NCI-H1048 (cell line): ENCODE measurements around the gene PSD2.

Source experiments
- DNase-seq: peaks from one replicate; lab custom pipeline; 2025; lab: John Stamatoyannopoulos, UW

The PSD2 gene

DNA sequence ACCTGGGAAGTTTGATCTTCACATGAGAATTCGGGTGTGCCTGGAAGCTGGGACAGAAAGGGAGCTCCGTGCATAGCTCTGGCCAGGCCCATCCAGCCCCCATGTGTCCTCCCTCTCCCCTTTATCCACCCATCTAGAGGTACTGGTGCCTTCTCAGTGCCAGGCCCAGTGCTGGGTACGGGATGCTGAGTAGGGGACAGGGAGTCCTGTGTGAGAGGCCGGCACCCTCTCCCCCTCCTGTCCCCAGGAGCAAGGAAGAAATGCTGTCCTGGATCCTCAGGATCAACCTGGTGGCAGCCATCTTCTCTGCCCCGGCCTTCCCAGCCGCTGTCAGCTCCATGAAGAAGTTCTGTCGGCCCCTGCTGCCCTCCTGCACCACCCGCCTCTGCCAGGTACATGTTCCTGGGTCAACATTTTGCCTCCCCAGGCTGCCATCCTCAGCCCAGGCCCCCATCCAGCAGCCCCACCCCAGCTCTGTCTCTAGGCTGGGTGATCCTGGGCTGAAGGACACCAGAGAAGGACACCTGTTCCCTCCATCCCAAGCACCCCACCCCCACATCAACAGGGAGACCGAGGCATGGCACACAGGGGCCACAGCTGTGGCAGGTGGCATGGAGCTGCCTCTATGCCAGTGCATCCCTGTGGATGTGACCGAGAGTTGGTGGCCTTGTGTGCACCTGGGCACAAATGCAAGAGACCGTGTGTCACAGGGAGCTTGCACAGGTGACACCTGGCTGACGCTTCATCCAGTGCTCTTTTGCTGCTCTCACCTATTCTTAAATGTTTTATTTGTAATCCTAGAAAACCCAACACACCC, 43.0 kb downstream of the PSD2 start:
- no peak for DNase-seq

DNA sequence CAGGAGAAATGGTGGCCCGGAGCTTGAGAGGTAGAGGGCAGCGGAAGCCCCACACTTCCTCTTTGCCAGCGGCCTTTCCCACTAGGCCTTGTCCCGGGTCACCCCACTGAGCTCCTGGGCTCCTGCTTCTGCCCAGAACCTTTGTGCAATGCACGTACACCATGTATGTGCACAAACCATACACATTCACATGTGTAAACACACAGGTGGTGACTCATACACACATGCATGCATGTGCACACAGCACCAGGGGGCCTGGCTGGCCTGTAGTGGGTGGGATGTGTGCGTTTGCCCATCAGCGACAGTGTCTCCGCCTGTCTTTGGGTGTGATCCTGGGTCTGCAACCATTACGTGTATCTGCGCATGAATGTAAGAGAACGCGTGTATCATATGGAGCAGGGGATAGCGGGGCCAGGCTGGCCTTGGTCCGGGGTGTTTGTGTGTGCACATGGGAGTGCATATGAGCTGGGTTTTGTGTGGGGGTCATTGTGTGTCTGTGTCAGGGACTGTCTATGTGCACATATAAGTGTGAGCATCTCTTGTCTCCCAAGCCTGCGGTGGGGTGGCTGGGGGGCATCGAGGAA, 43.7 kb downstream of the PSD2 start:
- DNase-seq, result no peak

DNA sequence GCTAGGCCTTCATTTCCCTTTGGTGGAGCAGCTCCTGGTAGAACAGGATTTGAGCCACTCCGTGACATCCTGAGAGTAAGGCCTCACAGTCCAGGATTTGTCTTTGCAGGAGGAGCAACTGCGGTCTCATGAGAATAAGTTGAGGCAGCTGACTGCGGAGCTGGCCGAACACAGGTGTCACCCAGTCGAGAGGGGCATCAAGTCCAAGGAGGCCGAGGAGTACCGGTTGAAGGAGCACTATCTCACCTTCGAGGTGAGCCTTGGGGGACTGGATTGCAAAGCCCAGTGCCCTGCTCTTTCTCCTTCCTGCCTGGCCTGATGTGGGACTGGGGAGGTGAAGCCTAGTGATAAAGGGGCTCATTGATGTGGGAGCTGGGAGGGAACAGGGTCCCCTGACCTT, 44.3 kb downstream of the PSD2 start:
- DNase-seq, result no peak

DNA sequence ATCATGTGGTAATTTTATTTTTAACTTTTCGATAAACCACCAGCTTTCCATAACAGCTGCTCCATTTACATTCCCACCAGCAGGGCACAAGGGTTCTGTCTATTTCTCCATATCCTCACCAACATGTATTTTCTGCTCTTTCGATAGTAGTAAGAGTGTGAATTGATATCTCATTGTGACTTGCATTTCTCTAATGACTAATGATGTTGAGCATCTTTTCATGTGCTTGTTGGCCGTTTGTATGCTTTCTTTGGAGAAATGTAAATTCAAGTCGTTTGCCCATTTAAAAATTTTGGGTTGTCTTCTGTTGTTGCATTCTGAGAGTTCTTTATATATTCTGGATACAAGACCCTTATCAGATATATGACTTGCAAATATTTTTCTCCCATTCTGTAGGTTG, 45.9 kb downstream of the PSD2 start:
- DNase-seq, result no peak

DNA sequence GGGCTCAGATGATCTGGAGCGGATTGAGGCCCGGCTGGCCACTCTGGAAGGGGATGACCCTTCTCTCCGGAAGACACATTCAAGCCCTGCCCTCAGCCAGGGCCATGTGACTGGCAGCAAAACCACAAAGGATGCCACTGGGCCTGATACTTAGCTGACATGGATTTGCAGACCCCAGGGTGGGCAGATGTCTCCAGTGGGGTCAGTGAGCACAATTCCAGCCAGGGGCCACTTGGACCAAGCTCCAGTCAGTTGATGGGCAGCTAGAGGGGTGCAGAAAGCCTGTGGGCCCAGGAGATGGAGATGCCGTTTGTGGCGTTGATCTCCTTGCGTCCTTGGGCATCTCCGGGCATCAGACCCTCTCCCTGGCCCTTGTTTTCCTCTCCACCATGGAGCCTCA, 46.7 kb downstream of the PSD2 start:
- no peak for DNase-seq

DNA sequence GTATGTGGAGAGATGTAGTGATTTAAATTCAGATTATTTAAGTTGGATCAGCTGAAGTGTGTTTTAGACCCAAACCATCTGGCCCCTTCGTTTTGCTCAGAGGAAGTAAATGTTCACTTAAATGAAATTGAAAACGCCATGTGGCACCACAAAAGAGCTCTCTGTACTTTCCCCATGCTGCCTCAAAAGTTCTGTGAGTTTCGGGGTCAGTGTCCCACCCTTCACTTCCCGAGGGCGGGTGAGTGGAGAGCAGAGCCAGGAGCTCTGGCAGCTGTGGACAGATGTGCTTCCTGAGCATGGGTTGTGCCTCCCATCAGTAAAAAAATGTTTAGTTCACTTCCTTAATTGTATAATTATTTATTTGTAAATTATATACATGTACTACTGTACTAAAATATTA, 48.4 kb downstream of the PSD2 start:
- DNase-seq, result no peak

DNA sequence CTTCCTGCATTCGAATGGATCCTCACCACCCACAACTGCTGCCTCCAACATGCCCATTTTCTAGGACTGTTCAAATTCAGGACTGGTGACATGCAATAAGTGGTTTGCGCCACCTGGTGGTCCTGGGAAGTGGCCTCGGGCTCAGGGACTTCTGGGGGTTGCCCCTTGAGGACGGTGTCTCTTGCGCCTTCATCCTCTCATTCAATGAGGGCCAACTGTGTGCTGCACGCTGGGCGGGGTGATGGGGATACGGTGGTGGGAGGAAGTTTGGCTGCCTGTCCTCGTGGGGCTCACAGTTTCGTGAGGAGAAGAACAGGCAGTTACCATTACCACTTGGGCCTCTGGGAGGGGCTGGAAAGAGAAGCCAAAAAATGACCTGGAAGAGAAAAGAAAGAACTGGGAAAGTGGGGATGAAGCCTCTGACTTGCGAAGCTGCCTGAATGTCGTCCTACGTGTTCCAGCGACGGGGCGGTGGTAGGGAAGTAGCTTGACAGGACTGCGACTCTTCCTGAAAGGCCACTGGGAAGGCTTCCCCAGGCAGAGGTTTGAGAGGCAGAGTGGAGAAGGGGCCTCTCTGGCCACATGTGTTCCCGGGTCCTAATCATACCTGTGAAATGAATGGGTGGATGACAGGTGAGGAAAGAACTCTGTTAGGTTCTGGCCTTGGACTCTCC, 49.0 kb downstream of the PSD2 start:
- no peak for DNase-seq

DNA sequence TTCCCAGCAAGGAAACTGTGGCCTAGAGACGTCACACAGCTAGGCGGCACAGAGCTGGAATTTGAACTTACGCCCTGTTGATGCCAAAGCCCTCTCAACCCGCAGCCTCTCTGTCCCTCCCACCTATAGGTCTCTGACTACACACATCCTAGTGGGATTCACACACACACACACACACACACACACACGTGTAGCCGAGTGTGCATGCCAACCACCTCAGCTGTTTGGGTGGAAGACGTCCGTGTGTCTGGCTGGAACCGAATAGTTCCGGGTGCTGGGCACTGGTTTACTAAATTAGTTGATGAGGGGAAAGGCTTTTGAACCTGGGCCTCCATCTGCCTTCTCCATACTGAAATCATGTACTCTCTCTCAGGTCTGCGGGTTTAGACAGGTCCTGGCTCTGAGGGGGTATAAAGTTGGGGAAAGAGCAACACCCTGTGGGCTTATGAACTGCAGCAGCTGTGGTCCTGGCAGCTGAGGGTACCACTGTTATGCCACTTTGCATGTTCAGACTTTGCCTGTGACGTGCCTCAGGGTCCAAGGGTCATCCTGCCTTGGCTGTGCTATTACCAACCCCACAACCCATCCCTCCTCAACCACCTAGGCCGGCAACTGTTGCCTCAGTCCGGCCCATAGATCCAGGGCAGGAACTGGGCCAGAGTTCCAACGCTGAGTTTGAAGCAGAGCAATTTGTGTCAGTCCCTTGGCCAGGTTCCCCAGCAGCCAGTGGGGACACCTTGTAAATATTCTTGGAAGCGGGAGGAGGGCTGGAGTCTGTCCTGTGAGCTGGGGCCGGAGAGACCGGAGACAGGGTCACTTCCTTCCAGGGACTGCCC, 50.5 kb downstream of the PSD2 start:
- no peak for DNase-seq

DNA sequence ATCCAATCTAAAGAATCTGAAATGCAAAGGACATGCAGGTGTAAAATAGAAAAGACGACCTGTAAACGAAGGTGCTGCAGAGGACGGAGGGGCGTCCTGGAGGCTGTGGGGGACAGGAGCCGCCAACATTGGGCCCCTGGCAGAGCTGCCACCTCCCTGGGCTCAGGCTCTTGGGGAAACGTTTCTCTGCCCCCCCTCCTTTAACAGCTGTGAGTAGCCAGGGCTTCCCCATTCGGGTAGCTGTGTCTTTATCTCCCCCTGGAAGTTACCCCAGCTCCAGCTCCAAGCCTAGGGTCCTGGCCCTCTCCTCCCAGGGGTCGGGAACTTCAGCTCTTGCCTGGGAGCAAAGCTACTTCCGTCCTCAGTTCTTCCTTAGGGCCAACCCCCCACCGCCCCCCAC, 51.5 kb downstream of the PSD2 start:
- no peak for DNase-seq

DNA sequence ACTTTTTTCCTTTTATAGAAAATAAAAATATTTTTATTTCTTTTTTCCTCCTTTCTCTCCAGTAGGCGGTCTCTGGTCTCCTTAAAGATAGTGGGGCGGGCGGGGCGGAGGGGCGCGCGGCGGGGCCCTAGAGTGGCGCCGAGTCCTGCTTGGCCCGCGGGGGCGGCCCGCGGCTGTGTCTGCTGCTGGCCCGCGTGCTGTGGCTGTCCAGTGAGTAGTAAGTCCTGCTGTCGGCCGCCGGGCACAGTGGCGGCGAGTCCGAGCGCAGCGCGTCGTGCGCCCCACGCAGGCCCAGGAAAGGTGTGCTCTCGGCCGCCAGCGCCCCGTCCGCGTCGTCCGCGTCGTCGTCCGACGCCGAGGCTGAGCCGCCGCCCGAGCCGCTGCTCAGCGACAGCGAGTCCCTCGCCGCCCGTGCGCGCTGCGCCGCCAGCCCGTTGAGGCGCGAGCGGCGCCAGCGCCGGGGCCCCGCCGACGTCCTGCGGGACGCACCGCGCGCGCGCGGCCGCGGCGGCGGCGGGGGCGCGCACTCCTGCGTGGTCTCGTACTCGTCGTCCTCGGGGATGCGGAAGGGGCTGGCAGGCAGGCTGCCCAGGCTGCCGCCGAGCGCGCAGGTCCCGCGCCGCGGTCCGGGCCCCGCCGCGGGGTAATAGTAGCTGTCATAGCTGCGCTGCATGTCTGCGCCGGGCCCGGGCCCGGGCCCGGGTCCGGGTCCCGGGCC, 52.3 kb downstream of the PSD2 start:
- DNase-seq, result peak; percentile 61

DNA sequence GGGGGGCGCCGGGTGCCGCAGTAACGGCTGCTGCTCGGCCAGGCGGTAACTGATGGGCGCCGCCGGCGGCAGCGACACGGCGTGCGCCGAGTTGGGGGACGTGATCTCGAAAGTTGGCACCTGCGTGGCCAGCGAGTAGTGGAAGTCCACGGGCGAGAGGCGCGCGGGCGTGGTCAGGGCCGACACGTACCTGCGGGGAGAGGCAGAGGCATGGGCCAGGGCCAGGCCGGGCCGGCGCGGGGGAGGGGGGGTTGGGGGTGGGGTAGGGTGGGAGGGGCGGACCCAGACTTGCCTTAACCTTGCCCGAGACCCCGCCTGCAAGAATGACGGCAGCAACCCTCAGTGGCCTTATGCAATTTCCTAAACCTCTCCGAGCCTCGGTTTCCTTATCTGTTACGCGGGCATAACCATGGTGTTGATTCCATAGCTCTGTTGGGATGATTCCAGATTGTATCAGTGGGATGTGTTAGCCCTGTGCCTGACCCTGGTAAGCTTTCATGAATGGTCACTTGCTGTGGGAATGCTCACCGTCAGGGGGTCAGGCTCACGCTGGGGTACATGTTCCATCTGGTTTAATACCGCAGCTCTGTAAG, 53.0 kb downstream of the PSD2 start:
- DNase-seq, result no peak

DNA sequence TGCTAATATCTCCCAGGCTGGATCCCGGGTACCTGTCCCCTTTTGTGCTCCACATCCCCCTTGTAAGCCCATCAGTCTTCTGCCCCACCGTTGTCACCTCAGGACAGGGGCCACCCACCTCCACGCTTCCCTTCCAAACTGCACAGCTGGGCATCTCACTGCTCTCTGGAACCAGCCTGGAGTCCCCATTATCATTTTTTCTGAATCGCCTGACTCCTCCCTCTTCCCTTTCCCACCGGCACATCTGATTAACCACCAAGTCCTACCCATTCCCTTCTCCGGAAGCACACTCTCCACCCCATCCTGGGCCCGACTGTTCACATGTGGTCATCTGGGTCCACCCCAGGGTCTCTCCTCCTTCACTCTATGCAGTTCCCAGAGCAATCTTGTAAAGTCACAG, 53.9 kb downstream of the PSD2 start:
- no peak for DNase-seq

DNA sequence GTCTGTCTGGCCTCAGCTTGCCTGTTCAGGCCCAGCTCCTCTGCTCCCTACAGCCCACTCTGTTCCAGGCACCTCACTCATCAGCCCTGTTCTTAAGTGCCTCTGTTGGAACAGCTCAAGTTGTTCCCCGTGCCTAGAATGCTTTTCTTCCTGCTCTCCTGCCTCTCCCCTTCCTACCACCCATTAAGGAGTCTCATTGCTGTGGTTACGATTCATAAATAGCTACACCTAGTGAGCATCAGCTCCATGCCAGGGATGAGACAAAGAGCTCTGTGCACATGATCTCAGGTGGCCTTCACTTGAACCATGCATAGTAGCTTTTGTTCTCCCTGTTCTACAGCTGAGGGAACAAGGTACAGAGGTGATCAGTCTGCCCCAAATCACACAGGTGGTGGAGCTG, 54.3 kb downstream of the PSD2 start:
- DNase-seq, result no peak

DNA sequence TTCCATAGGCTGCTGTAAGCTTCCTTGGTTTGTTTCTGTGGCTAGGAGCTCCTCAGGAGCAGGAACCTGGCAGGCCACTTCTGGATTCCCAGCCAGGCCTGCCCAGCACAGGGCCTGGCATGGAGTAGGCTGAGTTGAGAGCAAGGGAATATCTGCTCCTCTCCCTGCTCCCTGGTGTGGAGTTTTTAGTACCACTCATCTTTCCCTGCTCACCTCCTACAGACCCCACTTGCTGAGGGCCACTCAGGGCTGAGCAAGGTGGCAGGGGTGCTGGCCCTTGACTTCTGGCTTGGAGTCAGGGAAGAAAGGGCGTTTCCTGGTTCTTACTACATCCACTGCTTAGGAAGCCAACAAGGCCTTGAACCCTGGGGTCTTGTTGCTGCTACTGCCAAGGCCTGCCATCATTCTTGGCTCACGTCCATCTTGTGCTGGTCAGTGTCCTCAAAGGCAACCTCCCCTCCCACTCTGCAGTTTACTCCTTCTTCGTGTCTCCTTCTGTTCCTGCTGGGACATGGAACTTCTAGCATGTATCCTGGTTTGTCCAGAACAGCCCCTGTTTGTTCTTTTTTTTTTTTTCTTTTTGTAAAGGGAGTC, 54.9 kb downstream of the PSD2 start:
- DNase-seq, result no peak

DNA sequence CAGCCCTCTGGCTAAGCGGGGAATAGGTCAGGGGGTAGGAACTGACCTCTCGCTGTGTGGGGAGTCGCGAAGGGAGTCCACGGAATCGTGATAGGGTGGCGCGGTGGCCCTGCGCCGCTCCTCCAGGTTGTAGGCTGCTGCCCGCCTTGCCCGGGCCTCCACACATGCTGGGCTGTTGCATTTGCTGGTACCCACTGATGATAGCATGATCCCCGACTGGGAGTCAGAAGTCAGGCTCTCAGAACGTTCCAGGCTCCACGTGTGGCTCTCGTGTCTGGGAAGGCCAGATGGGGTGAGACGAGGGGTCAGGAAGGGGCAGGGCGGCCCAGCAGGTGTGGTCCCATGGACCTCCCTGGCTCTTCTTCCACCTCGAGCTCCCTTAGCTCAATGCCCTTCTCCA, 56.0 kb downstream of the PSD2 start:
- DNase-seq, result no peak

DNA sequence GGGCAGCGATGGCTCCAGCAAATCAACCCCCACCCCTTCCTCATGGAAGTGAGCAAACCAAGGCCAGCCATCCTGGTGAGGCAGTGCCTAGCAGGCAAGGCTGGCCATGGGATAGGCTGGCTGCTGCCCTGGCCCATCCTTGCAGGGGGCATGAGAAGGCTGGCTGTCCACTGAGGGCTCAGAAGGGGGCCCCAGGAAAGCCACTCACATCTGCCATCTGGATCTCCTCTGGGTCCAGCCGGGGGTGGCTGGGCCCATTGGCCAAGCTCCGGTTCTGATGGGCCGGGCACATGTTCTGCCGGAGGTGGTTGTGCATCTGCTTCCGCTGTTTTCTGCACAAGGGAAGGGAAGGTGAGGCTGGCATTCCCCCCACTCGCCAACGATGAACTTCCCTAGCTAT, 57.1 kb downstream of the PSD2 start:
- no peak for DNase-seq

DNA sequence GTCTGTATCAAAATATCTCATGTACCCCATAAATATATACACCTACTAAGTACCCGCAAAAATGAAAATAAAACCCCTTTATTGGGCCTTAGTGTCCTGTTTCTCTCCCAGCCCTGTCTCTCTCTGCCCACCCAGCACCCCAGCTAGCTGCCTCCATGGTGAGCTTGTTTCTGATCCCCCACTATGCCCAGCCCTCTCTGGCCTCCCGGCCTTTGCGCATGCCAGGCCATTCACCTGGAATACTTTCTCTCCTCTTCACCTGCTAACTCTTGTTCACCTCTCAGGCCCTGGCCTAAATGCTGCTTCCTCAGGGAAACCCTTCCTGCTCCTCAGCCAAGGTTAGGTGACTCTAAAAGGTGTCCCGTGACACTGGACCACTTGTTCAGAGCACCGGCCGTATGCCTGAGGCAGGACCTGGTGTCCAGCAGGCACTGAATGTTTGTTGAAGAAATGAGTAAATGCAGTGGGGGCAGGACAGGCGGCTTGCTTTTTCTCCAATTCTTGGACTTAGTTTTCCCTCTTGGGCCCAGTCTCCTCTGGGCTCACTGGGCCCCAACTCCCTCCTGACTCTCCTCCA, 58.5 kb downstream of the PSD2 start:
- DNase-seq, result no peak

DNA sequence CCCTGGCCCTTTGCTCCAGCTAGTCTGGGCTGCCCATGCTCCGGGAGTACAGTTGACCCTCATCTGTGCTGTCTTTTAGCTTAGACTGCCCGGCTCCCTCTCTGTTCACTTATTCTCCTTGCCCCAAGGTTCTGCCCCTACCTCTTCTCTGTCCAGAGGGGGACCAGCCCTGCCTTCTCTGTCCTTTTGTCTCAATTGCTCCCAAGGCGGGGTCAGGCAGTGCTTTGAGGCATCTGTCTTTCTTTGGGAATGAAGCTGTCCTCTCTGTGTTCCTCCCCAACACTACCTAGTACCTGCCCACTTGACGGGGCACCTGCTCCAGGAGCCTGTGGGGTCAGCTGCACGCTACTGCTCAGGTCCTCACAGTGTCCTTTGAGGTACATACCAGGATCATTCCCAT, 59.3 kb downstream of the PSD2 start:
- no peak for DNase-seq

DNA sequence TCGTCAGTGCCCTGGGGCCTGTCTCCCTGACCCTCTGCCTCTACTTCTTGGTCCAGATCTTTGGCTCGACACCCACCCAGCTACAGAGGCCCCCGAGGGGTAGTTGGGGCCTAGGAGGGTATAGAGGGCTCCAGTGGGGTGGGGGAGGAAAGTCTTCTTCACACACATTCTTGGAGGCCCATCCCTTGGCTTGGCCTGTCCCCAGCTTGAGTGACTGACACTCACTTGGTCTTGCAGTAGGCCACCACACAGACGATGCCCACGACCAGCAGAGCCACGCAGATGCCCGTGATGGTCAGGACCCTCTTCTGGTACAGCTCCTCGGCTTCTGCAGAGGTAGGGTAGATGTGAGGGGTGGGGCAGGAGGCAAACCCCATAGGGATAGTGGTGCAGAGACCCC, 59.8 kb downstream of the PSD2 start:
- DNase-seq, result no peak

DNA sequence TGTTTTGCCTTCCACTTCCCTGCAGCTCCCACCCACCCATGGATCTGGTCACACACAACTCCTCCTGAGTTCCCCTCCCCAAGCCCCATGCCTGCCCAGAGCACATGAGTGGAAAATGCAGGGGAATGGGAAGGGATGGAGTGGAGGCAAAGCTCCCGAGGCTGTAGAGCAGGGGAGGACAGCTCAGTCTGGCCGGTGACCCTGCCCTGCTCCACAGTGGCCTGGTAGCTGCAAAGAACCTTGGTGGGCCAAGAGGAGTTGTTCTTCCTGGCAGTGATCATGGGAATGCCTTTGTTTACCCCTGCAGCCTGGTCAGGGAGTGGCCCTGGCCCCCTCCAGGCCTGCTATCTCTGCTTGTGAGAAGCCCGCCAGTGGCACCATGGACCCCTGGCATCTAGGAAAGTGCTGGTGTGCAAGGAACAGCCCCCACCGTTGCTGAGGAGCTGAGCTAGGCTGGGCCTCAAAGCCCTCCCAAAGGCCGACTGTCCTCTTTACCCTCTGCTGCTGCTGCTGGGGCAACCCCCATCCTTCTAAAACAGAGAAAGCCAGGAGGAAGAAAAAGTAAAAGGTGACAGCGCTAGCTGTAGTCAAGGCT, 60.4 kb downstream of the PSD2 start:
- no peak for DNase-seq
